HG02840 (cell line): Measurements from ENCODE around the gene ACTA2.

Experiments
- ATAC-seq: cut with Tn5 transposase; IDR thresholded peaks from one replicate; pipeline ENCODE4 v1.9.1; 2021; ENCODE audit warnings: mild to moderate bottlenecking, moderate library complexity, moderate number of reproducible peaks; ENCODE audit not compliant: unreplicated experiment, low FRiP score

Gene ACTA2

GRCh38 chr10:88982366-88982765 is 29.8 kb upstream of the ACTA2 start:
- ATAC-seq, result no peak

GRCh38 chr10:88981435-88981834 is 28.9 kb upstream of the ACTA2 start:
- ATAC-seq, result no peak

- ATAC-seq, result no peak
Observed at GRCh38 chr10:88980800-88981199, 28.2 kb upstream of the ACTA2 start.

- ATAC-seq, result no peak
Observed at GRCh38 chr10:88980247-88980646, 27.7 kb upstream of the ACTA2 start.

GRCh38 chr10:88979603-88980002 is 27.0 kb upstream of the ACTA2 start:
- ATAC-seq, result no peak

GRCh38 chr10:88979153-88979562 is 26.6 kb upstream of the ACTA2 start:
- ATAC-seq, result no peak

- no peak for ATAC-seq
Observed at GRCh38 chr10:88978463-88978862, 25.9 kb upstream of the ACTA2 start.

GRCh38 chr10:88975377-88975720 is 22.8 kb upstream of the ACTA2 start:
- no peak for ATAC-seq

GRCh38 chr10:88974446-88975376 is 22.1 kb upstream of the ACTA2 start:
- ATAC-seq, result no peak

GRCh38 chr10:88974012-88974411 is 21.4 kb upstream of the ACTA2 start:
- ATAC-seq, result no peak

GRCh38 chr10:88971221-88972061 is 18.9 kb upstream of the ACTA2 start:
- ATAC-seq, result no peak

- ATAC-seq, result no peak
Observed at GRCh38 chr10:88968391-88968790, 15.8 kb upstream of the ACTA2 start.

GRCh38 chr10:88966797-88967196 is 14.2 kb upstream of the ACTA2 start:
- no peak for ATAC-seq

GRCh38 chr10:88964869-88965415 is 12.4 kb upstream of the ACTA2 start:
- ATAC-seq, result no peak

- ATAC-seq, result no peak
Observed at GRCh38 chr10:88964360-88964759, 11.8 kb upstream of the ACTA2 start.

GRCh38 chr10:88963318-88963717 is 10.7 kb upstream of the ACTA2 start:
- ATAC-seq, result no peak

GRCh38 chr10:88962336-88962735 is 9.8 kb upstream of the ACTA2 start:
- no peak for ATAC-seq

GRCh38 chr10:88961266-88961665 is 8.7 kb upstream of the ACTA2 start:
- ATAC-seq, result no peak

GRCh38 chr10:88960802-88961201 is 8.2 kb upstream of the ACTA2 start:
- no peak for ATAC-seq

- no peak for ATAC-seq
Observed at GRCh38 chr10:88958721-88959120, 6.1 kb upstream of the ACTA2 start.

GRCh38 chr10:88957381-88957780 is 4.8 kb upstream of the ACTA2 start:
- ATAC-seq, result no peak
